ENCODE measurements around the gene DNAH6. TPM values are rescaled to one million over a fixed set of nuclear protein-coding genes. Genes with fewer than 3 reads are reported as not detected.

The DNAH6 gene
- total and polyA plus RNA-seq, 10 of the 15 experiments (the other 5 are each of a cell fraction or from before 2014, with no cell fraction given): 0.07 to 1.0 (median 0.29) TPM

DNA sequence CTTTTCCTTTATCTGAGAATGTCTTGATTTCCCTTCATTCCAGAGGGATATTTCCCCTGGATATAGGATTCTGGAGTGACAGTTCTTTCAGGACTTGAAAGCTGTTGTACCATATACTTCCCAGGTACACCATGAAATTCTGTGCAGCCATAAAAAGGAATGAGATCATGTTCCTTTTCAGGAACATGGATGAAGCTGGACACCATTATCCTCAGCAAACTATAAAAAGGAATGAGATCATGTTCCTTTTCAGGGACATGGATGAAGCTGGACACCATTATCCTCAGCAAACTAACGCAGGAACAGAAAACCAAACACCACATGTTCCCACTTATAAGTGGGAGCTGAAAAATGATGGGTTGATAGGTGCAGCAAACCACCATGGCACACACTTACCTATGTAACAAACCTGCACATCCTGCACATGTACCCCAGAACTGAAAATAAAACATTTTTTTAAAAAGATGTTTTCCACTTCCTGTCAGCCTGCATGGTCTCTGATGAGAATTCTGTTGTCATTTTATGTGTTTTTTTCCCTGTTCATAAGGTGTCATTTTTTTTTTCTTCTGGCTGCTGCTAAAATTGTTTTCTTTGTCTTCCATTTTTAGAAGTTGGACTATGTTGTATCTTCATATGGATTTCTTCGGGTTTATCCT lies 133.3 kb downstream of the DNAH6 start:
- ChIA-PET POLR2A (no interaction called here), CTCF (interaction anchor here (0.7 kb wide), 1 partner anchor 48 kb away, joined by 3 read pairs; no protein-coding TSS in a partner anchor), SMC1A (ENCODE audit: uncharacterized antibody, unreplicated experiment) (no interaction called here), RAD21 (ENCODE audit: unreplicated experiment) (no interaction called here)
- H4K20me1 ChIP-seq (ENCODE audit: control insufficient read depth, insufficient read depth): no peaks in the 10 kb centered on the region
- FAIRE-seq: no peak
- 0% methylated on average over 2 of the region's 2 CpGs for WGBS (ENCODE audit: insufficient coverage, insufficient replicate concordance, low lambda C conversion rate, missing lambda C conversion rate)
- no peak for ATAC-seq
- H3K79me2 ChIP-seq (ENCODE audit: control insufficient read depth, insufficient read depth, low read length): no peaks in the 10 kb centered on the region
- TF ChIP-seq DPF2 (IDR thresholded peaks at IDR 0.05) (no peak), BRCA1 (IDR thresholded peaks at IDR 0.05; ENCODE audit: low read depth, low read length) (no peak), CHD4 (IDR thresholded peaks at IDR 0.05) (no peak), TCF12 (IDR thresholded peaks at IDR 0.05; ENCODE audit: low read depth, low read length) (no peak)
- TF ChIP-seq, protein P1, sequence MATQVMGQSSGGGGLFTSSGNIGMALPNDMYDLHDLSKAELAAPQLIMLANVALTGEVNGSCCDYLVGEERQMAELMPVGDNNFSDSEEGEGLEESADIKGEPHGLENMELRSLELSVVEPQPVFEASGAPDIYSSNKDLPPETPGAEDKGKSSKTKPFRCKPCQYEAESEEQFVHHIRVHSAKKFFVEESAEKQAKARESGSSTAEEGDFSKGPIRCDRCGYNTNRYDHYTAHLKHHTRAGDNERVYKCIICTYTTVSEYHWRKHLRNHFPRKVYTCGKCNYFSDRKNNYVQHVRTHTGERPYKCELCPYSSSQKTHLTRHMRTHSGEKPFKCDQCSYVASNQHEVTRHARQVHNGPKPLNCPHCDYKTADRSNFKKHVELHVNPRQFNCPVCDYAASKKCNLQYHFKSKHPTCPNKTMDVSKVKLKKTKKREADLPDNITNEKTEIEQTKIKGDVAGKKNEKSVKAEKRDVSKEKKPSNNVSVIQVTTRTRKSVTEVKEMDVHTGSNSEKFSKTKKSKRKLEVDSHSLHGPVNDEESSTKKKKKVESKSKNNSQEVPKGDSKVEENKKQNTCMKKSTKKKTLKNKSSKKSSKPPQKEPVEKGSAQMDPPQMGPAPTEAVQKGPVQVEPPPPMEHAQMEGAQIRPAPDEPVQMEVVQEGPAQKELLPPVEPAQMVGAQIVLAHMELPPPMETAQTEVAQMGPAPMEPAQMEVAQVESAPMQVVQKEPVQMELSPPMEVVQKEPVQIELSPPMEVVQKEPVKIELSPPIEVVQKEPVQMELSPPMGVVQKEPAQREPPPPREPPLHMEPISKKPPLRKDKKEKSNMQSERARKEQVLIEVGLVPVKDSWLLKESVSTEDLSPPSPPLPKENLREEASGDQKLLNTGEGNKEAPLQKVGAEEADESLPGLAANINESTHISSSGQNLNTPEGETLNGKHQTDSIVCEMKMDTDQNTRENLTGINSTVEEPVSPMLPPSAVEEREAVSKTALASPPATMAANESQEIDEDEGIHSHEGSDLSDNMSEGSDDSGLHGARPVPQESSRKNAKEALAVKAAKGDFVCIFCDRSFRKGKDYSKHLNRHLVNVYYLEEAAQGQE (IDR thresholded peaks at IDR 0.05; ENCODE audit: low read depth, low read length): no peak
- TF ChIP-seq, protein P2, sequence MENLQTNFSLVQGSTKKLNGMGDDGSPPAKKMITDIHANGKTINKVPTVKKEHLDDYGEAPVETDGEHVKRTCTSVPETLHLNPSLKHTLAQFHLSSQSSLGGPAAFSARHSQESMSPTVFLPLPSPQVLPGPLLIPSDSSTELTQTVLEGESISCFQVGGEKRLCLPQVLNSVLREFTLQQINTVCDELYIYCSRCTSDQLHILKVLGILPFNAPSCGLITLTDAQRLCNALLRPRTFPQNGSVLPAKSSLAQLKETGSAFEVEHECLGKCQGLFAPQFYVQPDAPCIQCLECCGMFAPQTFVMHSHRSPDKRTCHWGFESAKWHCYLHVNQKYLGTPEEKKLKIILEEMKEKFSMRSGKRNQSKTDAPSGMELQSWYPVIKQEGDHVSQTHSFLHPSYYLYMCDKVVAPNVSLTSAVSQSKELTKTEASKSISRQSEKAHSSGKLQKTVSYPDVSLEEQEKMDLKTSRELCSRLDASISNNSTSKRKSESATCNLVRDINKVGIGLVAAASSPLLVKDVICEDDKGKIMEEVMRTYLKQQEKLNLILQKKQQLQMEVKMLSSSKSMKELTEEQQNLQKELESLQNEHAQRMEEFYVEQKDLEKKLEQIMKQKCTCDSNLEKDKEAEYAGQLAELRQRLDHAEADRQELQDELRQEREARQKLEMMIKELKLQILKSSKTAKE (IDR thresholded peaks at IDR 0.05; ENCODE audit: low read depth, poor library complexity, severe bottlenecking): no peak
- no peaks in the 10 kb centered on the region for H3K4me1 ChIP-seq (ENCODE audit: control insufficient read depth, insufficient read depth, low read length)
- H3K4me2 ChIP-seq (ENCODE audit: control insufficient read depth, insufficient read depth): no peak overlapping the region
- in situ Hi-C loops (cut with MboI): no loop called here
- H3K36me3 ChIP-seq (ENCODE audit: control insufficient read depth in 2 of 2, insufficient read depth in 2 of 2, low read length in 1 of 2): no peaks in the 10 kb centered on the region
- no peaks in the 10 kb centered on the region for H3K9me3 ChIP-seq (replicated peaks; ENCODE audit: control insufficient read depth, insufficient read depth, low read length)
- no peak overlapping the region for H2AFZ ChIP-seq (ENCODE audit: control insufficient read depth, low read depth, low read length)
- H3K27me3 ChIP-seq (replicated peaks in 1 of 2; ENCODE audit: control insufficient read depth in 2 of 2, insufficient read depth in 2 of 2, low read length in 1 of 2): no peaks in the 10 kb centered on the region; a peak in 2 of 4 replicates
- H3K9ac ChIP-seq (ENCODE audit: control insufficient read depth, insufficient read depth, low read length): no peak overlapping the region
- intact Hi-C loops (cut with micrococcal nuclease; ENCODE audit: unreplicated experiment): no loop called here
- DNase-seq (ENCODE audit: low read depth, low spot score): no peak
- no peak overlapping the region for H3K4me3 ChIP-seq
- H3K27ac ChIP-seq (ENCODE audit: control insufficient read depth, insufficient read depth): no peak overlapping the region
- no TSS peak for BruUV-seq (replicated peaks)

Measured in GM12878 (cell line).